GM12878 (cell line): ENCODE data around the gene ABHD17C. TPM values are rescaled to one million over a fixed set of nuclear protein-coding genes. Genes with fewer than 3 reads are reported as not detected.

Source experiments
- ATAC-seq: fragments of 200-7000 bp; cut with Tn5 transposase; 3 replicates; pipeline ENCODE4 v1.9.1; 2020; ENCODE audit warnings: mild to moderate bottlenecking, moderate library complexity
- BruUV-seq: library from RNA; stranded (reverse); fragments of 400-500 nt; replicated peaks from 2 replicates; lab custom pipeline; 2021; lab: Mats Ljungman, UMichigan
- CTCF ChIA-PET: fragments of 300-600 bp; sonication (Branson Sonifier 250); formaldehyde crosslinking; extraction: SDS; loops from one replicate; lab custom pipeline; 2021; ENCODE audit warnings: inconsistent platforms; lab: Yijun Ruan, JAX
- POLR2A ChIA-PET: fragments of 350-600 bp; formaldehyde crosslinking; extraction: SDS; loops from one replicate; lab custom pipeline; 2021; ENCODE audit warnings: inconsistent platforms; lab: Charles Lee
- RAD21 ChIA-PET: fragments of 300-600 bp; sonication (Branson Sonifier 250); formaldehyde crosslinking; loops from one replicate; lab custom pipeline; 2023; ENCODE audit warnings: antibody characterized with exemption; ENCODE audit not compliant: unreplicated experiment; lab: Charles Lee
- SMC1A ChIA-PET: fragments of 300-600 bp; sonication (Branson Sonifier 250); formaldehyde crosslinking; loops from one replicate; lab custom pipeline; 2023; ENCODE audit not compliant: unreplicated experiment, uncharacterized antibody; lab: Charles Lee
- DNase-seq: peaks from one replicate; pipeline ENCODE4 v3.0.0-alpha.2; 2011; ENCODE audit warnings: low read depth, low spot score
- FAIRE-seq: peaks from 3 replicates; lab custom pipeline; 2011; peaks lifted over from hg19 to GRCh38; lab: Jason Lieb, UNC
- H2AFZ ChIP-seq: 2 replicates; pipeline ENCODE4 v1.6.0; 2011; ENCODE audit warnings: low read depth, low read length, control low read depth; ENCODE audit not compliant: control insufficient read depth
- H3K27ac ChIP-seq: 2 replicates; pipeline ENCODE4 v1.5.1; 2011; ENCODE audit warnings: control low read depth; ENCODE audit not compliant: control insufficient read depth, insufficient read depth
- H3K27me3 ChIP-seq, 2 experiments: replicated peaks in 1 of 2; 2 replicates each; pipeline versions ENCODE4 v1.6.0 to v1.6.1; 2011; ENCODE audit warnings: low read length in 1 of 2; ENCODE audit not compliant: control insufficient read depth in 2 of 2, insufficient read depth in 2 of 2
- H3K36me3 ChIP-seq, 2 experiments: 2 replicates each; pipeline ENCODE4 v1.5.1; 2011; ENCODE audit warnings: low read length in 1 of 2; ENCODE audit not compliant: control insufficient read depth in 2 of 2, insufficient read depth in 2 of 2
- H3K4me1 ChIP-seq: 2 replicates; pipeline ENCODE4 v1.6.1; 2011; ENCODE audit warnings: mild to moderate bottlenecking, low read length, moderate library complexity, mixed read lengths; ENCODE audit not compliant: control insufficient read depth, insufficient read depth
- H3K4me2 ChIP-seq: 2 replicates; pipeline ENCODE4 v1.6.0; 2011; ENCODE audit warnings: control low read depth; ENCODE audit not compliant: control insufficient read depth, insufficient read depth
- H3K4me3 ChIP-seq: fragments of 200-600 bp; sonication (generic); 2 replicates; pipeline ENCODE4 v1.5.1; 2016
- H3K79me2 ChIP-seq: 2 replicates; pipeline ENCODE4 v1.6.0; 2011; ENCODE audit warnings: low read length; ENCODE audit not compliant: control insufficient read depth, insufficient read depth
- H3K9ac ChIP-seq: 2 replicates; pipeline ENCODE4 v1.8.0; 2011; ENCODE audit warnings: low read length, control low read depth, mixed read lengths; ENCODE audit not compliant: control insufficient read depth, insufficient read depth
- H3K9me3 ChIP-seq: replicated peaks from 3 replicates; pipeline ENCODE4 v1.5.1; 2011; ENCODE audit warnings: mild to moderate bottlenecking, low read length; ENCODE audit not compliant: control insufficient read depth, insufficient read depth
- H4K20me1 ChIP-seq: 2 replicates; pipeline ENCODE4 v1.6.0; 2011; ENCODE audit not compliant: control insufficient read depth, insufficient read depth
- ATF7 ChIP-seq: fragments of 450-650 bp; IDR thresholded peaks from 2 replicates; pipeline ENCODE4 v1.6.1; 2016; ENCODE audit warnings: low read depth, mild to moderate bottlenecking
- BCL11A ChIP-seq: IDR thresholded peaks from 2 replicates; pipeline ENCODE4 v1.6.1; 2011; ENCODE audit warnings: low read depth, low read length
- CBFB ChIP-seq: IDR thresholded peaks from 2 replicates; pipeline ENCODE4 v1.6.1; 2016; ENCODE audit warnings: antibody characterized with exemption, low read depth
- CHD4 ChIP-seq: fragments of 200-600 bp; sonication (generic); IDR thresholded peaks from 2 replicates; pipeline ENCODE4 v1.6.1; 2016; ENCODE audit warnings: mild to moderate bottlenecking
- ETV6 ChIP-seq, 2 experiments: fragments of 450-650 bp in 1 of 2; IDR thresholded peaks in 1 of 2; conservative IDR thresholded peaks in 1 of 2; 2 replicates each; pipeline ENCODE4 v1.6.1; 2014; ENCODE audit warnings: antibody characterized with exemption in 1 of 2, borderline replicate concordance in 1 of 2, low read depth in 1 of 2, mild to moderate bottlenecking in 1 of 2, moderate library complexity in 1 of 2
- HDAC2 ChIP-seq: fragments of 200-600 bp; sonication (generic); IDR thresholded peaks from 2 replicates; pipeline ENCODE4 v1.6.1; 2017
- HDGF ChIP-seq: fragments of 450-650 bp; IDR thresholded peaks from 2 replicates; pipeline ENCODE4 v1.6.1; 2016; ENCODE audit warnings: antibody characterized with exemption
- SREBF2 ChIP-seq: IDR thresholded peaks from 2 replicates; pipeline ENCODE4 v1.6.1; 2012; ENCODE audit warnings: mild to moderate bottlenecking, low read length
- WGBS: methylation state at CpG from one replicate; pipeline ENCODE4 v1.1.6; 2016; ENCODE audit warnings: low lambda C conversion rate; ENCODE audit not compliant: insufficient replicate concordance, insufficient coverage; ENCODE audit errors: missing lambda C conversion rate; 5-methylcytosine and 5-hydroxymethylcytosine counted together
- in situ Hi-C: fragments of 300-500 bp; cut with MboI; formaldehyde crosslinking; loops from 9 replicates; pipeline ENCODE4 v1.14.3; 2018; ENCODE audit warnings: mixed read lengths
- intact Hi-C: fragments of 100-400 bp; cut with micrococcal nuclease; formaldehyde crosslinking; loops from one replicate; pipeline ENCODE4 v1.14.2; 2022; ENCODE audit not compliant: unreplicated experiment
- polyA plus RNA-seq, 11 experiments: library from polyadenylated mRNA; depleted of rRNA in 4 of 11; unstranded in 6 of 11; stranded (reverse) in 5 of 11; fragments of >200 nt; fragmentation: Nextera tagmentation in 4 of 11; fragmentation: Illumina TruSeq in 1 of 11; extraction: Ambion mirVana in 4 of 11; extraction: Trizol in 1 of 11; gene quantifications; 1 replicate in 1 of 11; 2 replicates in 10 of 11; pipeline versions ENCODE4 v1.2.1 to v1.2.3, GENCODE V29; 2011 to 2016; ENCODE audit warnings: inconsistent platforms in 2 of 11, missing spikeins in 2 of 11, low read depth in 1 of 11
- total RNA-seq, 4 experiments: library from RNA; depleted of rRNA in 3 of 4; stranded (reverse); fragments of >200 nt in 3 of 4; fragmentation: Illumina TruSeq in 1 of 4; extraction: Trizol in 1 of 4; gene quantifications; 2 replicates each; pipeline versions ENCODE4 v1.2.1 to v1.2.3, GENCODE V29; 2013 to 2021
- TF ChIP-seq, protein P1 (sequence below), 3 experiments: IDR thresholded peaks in 2 of 3; conservative IDR thresholded peaks in 1 of 3; 2 replicates each; pipeline ENCODE4 v1.5.1; 2011; ENCODE audit warnings: low read depth in 3 of 3, low read length in 3 of 3, mild to moderate bottlenecking in 3 of 3, control low read depth in 2 of 3, moderate library complexity in 2 of 3, inconsistent platforms in 1 of 3, mixed read lengths in 1 of 3; ENCODE audit not compliant: control insufficient read depth in 2 of 3, insufficient read depth in 1 of 3; ENCODE audit errors: extremely low read depth in 1 of 3
- TF ChIP-seq, protein P2 (sequence below): fragments of 450-650 bp; IDR thresholded peaks from 2 replicates; pipeline ENCODE4 v1.6.1; 2017; ENCODE audit warnings: mild to moderate bottlenecking, low read depth, inconsistent platforms; ENCODE audit not compliant: poor library complexity, severe bottlenecking

ABHD17C gene
- total and polyA plus RNA-seq, 10 of the 15 experiments (the other 5 are each of a cell fraction or from before 2014, with no cell fraction given), result 0.92 to 11.4 (median 5.5) TPM

DNA sequence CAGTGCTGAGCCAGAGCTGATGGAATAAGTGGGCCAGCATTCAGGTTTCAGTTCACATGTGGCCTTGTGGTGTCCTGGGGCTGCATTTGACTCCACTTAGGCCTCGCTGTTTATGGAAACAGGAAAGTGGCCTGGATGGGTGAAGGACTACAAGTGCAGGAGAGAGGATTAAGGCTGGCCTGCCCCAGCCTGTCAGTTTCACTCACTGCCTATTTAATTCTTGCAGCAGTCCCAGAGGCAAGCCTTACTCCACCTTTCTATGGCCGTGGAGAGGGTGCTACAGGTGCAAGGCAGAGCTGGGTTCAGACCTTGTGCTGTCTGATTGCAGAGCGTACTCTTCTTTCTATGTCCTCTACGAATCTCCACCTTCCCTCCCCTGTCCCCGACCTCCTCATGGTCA, 37.7 kb downstream of the ABHD17C start:
- H3K9ac ChIP-seq, result no peak overlapping the region
- in situ Hi-C loops, result no loop called here
- H3K27ac ChIP-seq, result no peak overlapping the region
- H3K36me3 ChIP-seq, result no peaks in the 10 kb centered on the region; a peak in 1 of 4 replicates
- ChIA-PET RAD21 (no interaction called here), SMC1A (no interaction called here), CTCF (interaction anchor here (0.8 to 1.4 kb wide), 4 partner anchors 17 to 533 kb away, joined by 3 to 4 read pairs (median 3); no protein-coding TSS in a partner anchor), POLR2A (interaction anchor here (0.6 kb wide), 1 partner anchor 54 kb away, joined by 3 read pairs; no protein-coding TSS in a partner anchor)
- intact Hi-C loops, result no loop called here
- no peaks in the 10 kb centered on the region for H3K4me1 ChIP-seq
- no peaks in the 10 kb centered on the region for H3K79me2 ChIP-seq
- 52% methylated on average over 5 of the region's 5 CpGs for WGBS
- no peak overlapping the region for H2AFZ ChIP-seq
- no peaks in the 10 kb centered on the region; the same call in 1 of the 2 replicates for H4K20me1 ChIP-seq
- TF ChIP-seq ATF7 (no peak), ETV6 (conservative IDR thresholded peaks at IDR 0.05 in 1 of 2, IDR thresholded peaks at IDR 0.05 in 1 of 2; ENCODE audit: borderline replicate concordance in 1 of 2, low read depth in 1 of 2) (no peak), HDGF (no peak), CHD4 (no peak), SREBF2 (no peak), CBFB (no peak), HDAC2 (no peak), BCL11A (no peak)
- TF ChIP-seq, protein P1, sequence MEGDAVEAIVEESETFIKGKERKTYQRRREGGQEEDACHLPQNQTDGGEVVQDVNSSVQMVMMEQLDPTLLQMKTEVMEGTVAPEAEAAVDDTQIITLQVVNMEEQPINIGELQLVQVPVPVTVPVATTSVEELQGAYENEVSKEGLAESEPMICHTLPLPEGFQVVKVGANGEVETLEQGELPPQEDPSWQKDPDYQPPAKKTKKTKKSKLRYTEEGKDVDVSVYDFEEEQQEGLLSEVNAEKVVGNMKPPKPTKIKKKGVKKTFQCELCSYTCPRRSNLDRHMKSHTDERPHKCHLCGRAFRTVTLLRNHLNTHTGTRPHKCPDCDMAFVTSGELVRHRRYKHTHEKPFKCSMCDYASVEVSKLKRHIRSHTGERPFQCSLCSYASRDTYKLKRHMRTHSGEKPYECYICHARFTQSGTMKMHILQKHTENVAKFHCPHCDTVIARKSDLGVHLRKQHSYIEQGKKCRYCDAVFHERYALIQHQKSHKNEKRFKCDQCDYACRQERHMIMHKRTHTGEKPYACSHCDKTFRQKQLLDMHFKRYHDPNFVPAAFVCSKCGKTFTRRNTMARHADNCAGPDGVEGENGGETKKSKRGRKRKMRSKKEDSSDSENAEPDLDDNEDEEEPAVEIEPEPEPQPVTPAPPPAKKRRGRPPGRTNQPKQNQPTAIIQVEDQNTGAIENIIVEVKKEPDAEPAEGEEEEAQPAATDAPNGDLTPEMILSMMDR (IDR thresholded peaks at IDR 0.05 in 2 of 3, conservative IDR thresholded peaks at IDR 0.05 in 1 of 3; ENCODE audit: control insufficient read depth in 2 of 3, extremely low read depth in 1 of 3, insufficient read depth in 1 of 3, low read depth in 3 of 3, low read length in 3 of 3), result no peak
- TF ChIP-seq, protein P2, sequence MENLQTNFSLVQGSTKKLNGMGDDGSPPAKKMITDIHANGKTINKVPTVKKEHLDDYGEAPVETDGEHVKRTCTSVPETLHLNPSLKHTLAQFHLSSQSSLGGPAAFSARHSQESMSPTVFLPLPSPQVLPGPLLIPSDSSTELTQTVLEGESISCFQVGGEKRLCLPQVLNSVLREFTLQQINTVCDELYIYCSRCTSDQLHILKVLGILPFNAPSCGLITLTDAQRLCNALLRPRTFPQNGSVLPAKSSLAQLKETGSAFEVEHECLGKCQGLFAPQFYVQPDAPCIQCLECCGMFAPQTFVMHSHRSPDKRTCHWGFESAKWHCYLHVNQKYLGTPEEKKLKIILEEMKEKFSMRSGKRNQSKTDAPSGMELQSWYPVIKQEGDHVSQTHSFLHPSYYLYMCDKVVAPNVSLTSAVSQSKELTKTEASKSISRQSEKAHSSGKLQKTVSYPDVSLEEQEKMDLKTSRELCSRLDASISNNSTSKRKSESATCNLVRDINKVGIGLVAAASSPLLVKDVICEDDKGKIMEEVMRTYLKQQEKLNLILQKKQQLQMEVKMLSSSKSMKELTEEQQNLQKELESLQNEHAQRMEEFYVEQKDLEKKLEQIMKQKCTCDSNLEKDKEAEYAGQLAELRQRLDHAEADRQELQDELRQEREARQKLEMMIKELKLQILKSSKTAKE, result no peak
- DNase-seq, result no peak
- no peak for ATAC-seq
- H3K9me3 ChIP-seq, result no peaks in the 10 kb centered on the region
- no peaks in the 10 kb centered on the region for H3K27me3 ChIP-seq
- BruUV-seq, result no TSS peak
- no peak overlapping the region for H3K4me3 ChIP-seq
- no peak for FAIRE-seq
- no peak overlapping the region for H3K4me2 ChIP-seq
